ENCODE results near the gene SLC2A4. TPM values are rescaled to one million over a fixed set of nuclear protein-coding genes. Genes with fewer than 3 reads are reported as not detected.
A peak's percentile ranks its signal among the peaks of the same experiment; 100 is the strongest.

The SLC2A4 gene
- total RNA-seq, 1 donor from 2014 or later: 8.1 TPM

DNA sequence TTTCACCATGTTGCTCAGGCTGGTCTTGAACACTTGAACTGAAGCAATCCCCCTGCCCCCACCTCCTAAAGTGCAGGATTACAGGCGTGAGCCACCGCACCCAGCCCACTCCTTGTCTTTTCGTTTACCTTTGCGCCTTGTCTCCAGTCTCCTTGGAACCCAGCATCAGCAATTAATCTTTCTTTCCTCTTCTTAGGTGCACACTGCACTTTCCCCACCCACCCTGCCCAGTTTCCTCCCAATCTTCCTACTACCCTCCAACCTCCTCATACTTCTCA, 17.8 kb upstream of the SLC2A4 start:
- DNase-seq (ENCODE audit: low spot score): no peak

DNA sequence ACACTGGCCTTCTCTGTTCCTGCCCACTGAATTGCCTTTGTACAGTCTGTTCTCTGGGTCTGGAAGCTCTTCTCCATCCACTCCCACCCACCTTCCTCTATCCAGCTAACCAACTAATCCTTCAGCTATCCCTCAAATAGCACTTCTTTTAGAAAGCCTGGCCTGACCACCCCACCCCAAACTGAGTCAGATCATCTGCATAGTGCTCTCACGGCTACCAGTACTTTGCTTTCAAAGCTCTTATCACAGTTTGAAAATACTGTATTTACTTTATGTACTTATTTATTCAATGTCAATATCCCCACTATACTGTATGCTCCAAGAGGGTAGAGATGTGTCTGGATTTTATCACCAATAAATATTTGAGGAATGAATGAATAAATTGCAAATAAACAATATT, 14.7 kb upstream of the SLC2A4 start:
- DNase-seq (ENCODE audit: low spot score): no peak

DNA sequence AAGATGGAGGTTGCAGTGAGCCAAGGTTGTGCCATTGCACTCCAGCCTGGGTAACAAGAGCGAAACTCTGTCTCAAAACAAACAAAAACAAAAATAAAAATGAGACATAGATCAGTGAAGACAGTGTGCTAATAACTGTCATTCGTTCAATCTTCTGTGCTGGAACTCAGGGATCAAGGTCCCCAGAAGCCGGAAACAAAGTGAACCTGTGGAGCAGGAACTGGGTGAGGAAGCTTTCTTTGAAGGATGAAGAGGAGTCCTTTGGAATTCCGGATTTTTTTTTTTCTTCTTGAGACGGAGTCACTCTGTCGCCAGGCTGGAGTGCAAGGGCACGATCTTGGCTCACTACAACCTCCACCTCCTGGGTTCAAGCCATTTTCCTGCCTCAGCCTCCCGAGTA, 2.1 kb upstream of the SLC2A4 start:
- DNase-seq (ENCODE audit: low spot score): no peak

DNA sequence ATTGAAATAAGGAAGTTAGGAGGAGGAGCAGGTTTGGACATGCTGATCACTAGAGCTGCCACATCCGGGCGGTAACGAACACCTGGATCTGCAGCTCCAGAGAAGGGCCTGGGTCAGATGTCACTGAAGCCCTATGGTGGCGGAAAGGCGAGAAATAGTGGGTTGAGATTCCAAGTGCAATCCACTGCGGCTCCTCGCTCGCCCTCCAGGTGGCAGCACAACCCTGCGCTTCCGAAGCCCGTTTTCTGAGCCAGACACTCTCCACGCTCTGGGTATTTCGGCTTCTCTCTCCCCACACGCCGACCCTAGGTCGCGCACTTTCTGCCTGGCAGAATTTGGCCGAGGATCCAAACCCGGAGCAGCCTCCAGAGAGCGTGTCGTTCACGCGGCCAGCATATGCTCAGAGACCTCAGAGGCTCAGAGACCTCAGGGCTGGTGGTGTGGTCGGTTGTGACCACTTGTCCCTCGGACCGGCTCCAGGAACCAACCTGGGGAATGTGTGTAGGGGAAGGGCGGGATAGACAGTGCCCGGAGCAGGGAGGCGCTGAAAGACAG, 922 bp upstream of the SLC2A4 start:
- DNase-seq (ENCODE audit: low spot score): no peak

DNA sequence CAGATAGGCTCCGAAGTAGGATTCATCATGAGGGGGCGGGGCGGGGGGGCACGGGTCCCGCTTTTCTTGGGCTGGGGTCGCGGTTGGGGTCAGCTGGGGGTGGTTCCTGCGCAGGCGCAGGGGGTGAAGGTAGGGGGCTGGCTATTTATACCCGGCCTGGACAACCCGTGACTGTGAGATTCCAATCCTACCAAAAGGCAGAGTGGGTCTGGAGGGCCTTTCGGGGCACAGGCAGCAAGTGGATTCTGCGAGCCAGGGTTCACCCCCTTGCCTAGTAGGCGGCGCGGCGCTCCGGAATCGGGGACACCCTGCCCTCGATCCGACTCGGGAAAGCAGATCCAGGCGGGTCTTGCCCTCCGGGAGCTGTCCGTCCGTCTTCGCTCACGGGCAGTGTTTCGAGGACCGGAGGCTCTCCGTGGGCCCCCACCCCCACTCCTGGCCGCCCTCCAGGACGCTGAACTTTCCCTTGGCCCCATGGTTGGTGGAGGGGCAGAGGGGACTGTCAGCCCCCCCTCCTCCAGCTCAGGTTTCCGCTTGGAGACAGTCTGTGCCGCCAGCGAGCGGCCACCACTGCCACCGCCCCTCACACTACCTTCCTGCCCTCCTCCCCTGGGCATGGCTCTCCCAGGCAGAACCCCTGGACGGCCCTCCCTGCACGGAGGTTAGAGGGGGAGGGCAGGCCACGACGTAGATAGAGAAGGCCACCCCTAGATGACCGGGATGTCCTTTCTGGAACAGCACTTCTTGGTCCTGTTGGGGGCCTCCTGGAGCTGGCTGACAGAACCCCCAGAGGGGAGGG, 634 bp downstream of the SLC2A4 start:
- DNase-seq (ENCODE audit: low spot score): no peak

DNA sequence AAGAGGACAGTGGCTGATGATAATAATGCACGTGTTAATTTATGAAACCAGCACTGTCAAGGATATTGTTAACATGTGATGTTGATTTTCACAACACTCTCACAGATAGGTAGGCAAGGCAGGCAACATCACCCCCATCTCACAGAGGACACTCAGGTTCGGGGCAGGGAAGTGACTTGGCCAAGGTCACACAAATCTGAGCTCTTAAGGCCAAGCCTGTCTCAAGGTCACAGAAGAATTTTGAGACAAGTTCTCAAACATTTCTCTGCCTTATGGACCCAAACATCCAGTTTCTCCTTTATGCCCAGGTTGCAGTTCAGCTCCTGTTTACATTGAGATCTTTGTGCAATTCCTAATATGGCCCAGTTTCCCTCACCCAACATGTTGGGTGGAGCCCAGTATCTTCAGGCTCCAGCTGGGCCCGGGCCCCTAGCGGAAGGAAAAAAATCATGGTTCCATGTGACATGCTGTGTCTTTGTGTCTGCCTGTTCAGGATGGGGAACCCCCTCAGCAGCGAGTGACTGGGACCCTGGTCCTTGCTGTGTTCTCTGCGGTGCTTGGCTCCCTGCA, 1.3 kb downstream of the SLC2A4 start:
- DNase-seq (ENCODE audit: low spot score): no peak

DNA sequence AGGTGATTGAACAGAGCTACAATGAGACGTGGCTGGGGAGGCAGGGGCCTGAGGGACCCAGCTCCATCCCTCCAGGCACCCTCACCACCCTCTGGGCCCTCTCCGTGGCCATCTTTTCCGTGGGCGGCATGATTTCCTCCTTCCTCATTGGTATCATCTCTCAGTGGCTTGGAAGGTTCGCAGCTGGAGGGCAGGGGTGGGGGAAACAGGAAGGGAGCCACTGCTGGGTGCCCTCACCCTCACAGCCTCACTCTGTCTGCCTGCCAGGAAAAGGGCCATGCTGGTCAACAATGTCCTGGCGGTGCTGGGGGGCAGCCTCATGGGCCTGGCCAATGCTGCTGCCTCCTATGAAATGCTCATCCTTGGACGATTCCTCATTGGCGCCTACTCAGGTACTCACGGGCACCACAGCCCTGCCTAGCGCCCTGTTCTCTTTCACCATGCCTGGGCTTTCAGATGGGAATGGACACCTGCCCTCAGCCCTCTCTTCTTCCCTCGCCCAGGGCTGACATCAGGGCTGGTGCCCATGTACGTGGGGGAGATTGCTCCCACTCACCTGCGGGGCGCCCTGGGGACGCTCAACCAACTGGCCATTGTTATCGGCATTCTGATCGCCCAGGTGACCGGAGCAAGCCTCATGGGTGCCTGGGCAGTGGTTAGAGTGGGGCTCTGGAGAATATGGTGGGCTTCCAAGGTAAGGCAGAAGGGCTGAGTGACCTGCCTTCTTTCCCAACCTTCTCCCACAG, 2.1 kb downstream of the SLC2A4 start:
- no peak for DNase-seq (ENCODE audit: low spot score)

DNA sequence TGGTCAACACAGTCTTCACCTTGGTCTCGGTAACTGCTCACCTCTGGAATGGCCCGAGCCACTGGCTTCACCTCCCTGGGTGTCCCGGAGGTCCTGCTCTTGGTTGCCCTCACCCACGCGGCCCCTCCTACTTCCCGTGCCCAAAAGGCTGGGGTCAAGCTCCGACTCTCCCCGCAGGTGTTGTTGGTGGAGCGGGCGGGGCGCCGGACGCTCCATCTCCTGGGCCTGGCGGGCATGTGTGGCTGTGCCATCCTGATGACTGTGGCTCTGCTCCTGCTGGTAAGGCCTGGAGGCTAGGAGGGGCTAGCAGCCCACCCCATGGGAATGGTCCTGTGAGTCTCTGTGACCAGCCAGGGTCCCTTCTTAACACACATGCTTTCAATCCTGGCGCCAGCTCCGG, 3.4 kb downstream of the SLC2A4 start:
- no peak for DNase-seq (ENCODE audit: low spot score)

DNA sequence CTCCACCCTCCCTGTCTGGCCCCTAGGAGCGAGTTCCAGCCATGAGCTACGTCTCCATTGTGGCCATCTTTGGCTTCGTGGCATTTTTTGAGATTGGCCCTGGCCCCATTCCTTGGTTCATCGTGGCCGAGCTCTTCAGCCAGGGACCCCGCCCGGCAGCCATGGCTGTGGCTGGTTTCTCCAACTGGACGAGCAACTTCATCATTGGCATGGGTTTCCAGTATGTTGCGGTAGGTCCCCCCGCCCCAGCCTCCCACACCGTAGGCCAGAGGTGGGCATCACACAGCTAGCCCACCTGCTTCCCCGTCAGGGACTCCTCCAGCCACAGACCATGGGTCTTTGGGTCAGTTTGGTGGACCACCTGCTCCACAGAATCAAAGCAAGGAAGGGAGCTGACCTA, 4.2 kb downstream of the SLC2A4 start:
- DNase-seq (ENCODE audit: low spot score): no peak

DNA sequence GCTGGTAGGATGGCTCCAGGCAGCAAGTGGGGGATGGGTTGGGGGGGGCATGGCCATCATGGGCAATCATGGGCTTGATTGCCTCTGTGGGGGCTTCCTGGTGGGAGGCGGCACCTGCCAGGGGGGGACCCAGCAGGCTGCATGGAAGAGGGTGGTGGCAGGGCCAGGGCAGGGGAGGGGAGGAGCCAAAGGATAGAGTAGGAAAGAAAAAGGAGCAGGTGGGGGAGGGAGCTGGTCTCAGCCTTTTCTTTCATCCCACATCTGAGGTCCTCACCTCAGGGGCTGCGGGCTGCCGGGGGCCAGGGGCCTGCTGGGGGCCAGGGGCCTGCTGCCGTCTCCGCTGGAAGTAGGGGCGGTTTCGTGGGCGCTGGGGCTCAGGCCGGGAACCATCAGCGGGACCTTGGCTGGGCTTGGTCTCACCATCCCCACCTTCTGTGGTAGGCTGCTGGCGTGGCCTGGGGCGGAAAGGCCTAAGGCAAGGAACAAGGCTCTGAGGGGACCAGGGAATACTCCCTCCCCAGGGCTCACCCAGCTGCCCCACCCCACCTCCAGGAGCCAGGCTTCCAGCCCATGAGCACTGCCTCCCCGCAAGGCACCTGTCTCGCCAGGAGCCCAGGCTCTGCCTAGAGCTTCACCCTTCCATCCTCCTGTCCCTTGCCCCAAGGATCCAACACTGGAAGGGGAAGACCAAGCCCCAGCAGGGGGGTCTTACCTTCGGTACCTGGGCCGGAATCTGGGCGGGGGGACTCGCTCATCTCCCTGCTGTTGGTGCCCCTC, 7.9 kb downstream of the SLC2A4 start:
- no peak for DNase-seq (ENCODE audit: low spot score)

DNA sequence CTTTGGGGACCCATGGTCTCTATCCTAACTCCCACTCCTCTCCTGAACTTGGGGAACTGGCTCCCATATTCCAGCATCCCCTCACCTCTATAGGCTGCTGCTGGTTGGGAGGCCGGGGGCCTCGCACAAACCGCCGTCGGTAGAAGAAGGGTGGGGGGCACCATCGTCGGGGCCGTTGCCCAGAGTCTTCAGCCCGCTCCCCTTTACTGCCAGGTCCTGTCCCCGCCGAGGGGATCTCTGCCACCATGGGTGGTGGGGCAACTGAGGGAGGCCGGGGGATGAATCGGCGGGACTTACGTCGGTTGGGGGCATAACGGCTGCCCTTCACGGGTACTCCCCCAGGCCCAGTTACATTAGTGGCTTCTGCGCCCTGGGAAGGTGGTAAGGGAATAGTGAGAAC, 8.6 kb downstream of the SLC2A4 start:
- no peak for DNase-seq (ENCODE audit: low spot score)

DNA sequence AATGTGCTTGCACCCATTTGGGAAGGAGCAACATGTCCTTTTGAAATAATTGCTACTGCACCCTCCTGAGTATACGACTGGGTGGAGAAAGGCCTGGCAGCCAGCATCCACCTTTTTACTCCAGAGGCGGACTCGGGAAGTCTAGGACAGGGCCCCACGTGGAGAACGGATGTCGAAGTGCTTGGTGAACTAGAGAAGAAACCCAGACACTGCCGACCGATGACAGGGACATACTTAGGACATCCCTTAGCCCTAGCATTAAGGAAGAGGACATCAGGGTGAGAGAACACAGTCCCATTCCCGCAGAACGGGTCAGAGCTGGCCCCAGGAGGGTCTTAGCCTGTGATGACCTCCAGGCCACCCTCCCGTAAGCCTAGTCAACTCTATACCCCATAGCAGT, 9.2 kb downstream of the SLC2A4 start:
- no peak for DNase-seq (ENCODE audit: low spot score)

DNA sequence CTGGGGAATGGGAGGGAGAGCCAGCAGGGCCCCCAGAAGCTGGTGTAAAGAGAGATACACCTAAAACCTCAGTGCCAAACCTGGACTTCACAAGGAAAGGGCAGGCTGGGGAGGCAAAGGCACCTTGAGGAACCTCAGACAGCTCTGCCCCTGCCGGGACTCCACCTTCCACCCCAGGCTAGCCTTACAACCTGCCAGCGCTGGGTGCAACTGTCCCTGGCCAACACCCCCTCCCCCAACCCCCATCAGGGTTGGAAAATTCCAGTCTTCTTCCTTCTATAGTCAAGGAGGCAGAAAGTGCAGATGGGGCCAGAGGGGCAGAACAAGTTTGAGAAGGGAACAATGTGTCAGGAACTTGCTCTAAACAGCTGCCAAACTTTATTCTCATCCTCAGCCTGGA, 10.7 kb downstream of the SLC2A4 start:
- DNase-seq (ENCODE audit: low spot score): no peak

DNA sequence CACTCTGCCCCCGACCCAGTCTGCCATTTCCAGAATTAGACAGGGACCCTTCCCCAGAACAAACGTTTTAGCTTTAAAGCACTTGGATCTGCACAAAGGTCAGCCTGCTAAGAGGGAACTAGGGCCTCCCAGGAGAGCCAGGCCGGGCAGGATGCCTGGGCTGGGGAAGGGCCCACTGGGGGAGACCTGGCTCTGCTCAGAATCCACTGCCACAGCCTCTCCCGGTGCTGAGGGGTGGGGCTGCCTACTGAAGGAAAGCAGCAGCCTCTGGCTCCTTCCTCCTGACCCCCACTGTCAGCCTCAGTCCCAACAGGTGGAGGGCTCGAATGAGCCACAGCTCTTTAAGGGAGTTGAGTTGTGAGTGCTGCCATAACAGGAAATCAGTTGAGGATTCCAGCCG, 11.2 kb downstream of the SLC2A4 start:
- no peak for DNase-seq (ENCODE audit: low spot score)

DNA sequence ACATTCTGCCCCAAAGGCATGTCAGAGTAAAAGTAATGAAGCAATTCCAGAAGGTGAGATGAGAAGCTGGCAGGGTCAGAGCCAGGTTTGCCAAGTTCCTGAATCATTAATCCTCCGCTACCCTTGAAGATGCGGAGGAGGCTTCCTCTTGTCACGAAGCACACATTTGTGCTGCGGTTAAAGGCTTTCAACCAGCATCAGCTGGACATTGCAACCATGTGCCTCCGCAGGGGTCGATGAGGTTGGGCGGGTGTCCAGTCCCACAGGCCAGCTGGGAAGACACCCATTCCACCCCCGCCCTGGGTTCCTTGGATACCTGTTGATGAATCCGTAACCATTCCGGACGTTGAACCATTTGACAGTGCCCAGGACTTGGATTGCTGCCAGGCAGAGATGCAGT, 11.6 kb downstream of the SLC2A4 start:
- no peak for DNase-seq (ENCODE audit: low spot score)

DNA sequence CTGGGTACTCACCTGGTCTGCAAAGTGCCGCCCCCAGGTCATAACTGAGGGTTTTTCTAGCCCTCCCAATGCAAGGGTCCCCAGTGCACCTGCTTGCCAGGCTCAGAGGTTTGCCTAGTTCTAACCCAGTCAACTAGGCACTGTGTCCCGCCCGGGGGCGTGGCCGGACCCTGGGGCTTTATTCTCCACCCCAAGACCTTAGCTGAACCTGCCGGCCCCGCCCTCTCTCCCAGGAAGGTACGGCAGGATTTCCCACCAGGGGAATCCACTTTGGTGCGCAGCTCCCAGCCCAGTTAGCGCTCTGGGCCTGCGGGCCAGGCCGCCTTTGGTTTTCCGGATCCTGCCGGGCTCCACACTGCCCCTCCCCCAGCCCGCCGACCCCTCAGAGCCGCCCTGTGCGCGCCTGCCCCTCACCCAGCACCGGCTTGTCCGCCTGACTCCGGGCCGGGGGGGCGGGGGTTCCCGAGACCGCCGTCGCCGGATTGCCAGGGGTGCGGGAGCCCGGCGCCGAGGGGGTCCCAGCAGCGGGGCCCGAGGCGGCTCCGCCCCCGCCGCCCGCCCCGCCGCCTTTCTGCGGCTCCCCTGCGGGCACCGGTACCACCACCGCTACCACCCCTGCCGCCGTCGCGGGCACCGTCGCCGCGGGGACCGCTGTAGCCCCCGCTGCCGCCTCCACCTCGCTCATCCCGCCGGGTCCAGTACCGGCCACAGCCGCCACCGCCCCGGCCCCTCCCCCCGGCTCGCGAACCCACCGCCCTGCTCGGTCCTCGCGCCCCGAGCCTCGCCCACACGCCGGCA, 12.5 kb downstream of the SLC2A4 start:
- no peak for DNase-seq (ENCODE audit: low spot score)

DNA sequence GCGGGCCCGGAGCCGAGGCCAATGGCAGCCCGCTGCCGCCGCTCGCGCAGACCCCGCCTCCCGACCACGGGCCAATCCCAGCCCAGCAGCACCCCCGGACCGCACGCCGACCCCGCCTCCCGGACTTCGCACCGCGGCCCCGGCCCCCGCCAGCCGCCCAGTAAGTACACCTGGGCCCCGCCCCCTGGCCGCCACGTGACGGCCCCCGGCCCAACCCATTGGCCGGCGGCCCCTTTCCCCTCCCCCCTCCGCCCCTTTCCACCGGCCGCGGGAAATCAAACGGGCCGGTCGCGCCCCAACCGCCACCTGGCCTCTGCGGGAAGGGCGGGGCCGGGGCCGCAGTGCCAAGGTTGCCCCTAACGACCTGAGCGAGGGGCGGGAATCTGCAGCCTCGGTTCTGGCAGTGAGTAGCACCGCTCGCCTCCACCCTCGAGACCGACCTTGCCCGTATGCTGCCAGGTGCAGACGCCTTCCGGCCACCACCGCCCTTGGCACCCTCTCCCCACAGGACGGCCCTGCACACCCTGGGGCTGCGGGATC, 13.2 kb downstream of the SLC2A4 start, which contains the start of gene YBX2:
Gene YBX2, minus strand, starts transcription at position 26 of the 540 bp plus-strand sequence. CDS start 139 bp downstream, outside the sequence.
- no peak for DNase-seq (ENCODE audit: low spot score)

DNA sequence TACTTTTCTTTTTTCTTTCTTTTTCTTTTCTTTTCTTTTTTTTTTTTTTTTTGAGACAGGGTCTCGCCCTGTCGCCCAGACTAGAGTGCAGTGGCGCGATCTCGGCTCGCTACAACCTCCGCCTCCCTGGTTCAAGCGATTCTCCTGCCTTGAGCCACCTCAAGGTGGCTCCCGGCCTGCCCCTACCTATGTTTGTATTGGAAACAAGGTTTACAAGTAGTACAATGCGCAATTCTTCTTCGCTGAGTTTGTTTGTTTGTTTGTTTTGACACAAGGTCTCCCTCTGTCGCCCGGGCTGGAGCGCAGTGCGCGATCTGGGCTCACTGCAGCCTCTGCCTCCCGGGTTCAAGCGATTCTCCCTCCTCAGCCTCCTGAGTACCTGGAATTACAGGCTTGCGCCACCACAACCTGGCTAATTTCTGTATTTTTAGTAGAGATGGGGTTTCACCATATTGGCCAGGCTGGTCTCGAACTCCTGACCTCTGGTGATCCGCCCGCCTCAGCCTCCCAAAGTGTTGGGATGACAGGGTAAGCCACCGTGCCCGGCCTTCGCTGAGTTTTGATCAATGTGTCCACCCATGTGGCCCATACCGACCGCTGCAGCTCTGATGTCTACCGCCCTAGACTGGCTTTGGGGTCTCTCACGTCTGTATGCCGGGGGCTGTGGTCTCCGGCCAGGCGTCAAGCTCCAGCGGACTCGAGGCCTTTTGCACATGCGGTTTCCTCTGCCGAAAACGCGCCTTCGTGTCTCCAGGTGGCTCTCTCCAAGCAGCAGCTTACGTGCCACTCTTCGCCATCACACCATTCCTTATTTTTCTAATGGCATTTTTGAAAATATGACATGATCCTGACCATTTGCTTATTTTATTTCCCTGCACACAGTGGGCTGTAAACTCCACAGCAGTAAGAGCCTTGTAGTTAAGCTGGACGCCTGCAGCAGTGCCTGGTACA, 14.0 kb downstream of the SLC2A4 start:
- no peak for DNase-seq (ENCODE audit: low spot score)

DNA sequence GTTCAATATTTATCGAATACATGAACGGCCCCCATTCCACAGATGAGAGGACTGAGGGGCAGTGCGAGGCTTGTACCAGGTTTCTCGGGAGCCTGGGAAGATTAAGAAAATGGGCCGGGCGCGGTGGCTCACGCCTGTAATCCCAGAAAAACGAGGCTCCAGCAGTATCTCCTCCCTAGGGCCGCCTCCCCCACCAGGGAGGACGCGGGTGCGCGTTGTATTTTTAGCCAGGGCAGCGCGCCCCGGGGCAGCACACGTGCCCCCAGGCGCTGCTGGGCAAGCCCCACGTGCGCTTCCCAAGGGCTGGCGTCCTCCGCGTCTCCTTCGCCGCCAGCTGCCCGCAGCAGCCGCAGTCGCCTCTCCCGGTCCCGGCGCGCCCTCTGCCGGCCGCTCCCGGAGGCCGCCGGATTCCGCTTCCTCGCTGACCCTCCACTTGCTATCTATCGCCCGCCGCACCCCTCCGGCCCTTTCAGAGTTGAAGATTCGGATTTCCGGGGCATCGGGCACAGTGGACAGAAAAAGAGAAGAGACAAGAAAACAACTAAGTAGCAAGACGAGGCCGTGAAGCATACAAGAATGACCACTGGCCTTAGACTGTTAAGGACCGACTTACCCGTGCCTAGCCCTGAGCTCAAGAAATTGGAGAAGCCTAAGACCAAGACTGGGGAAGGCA, 14.8 kb downstream of the SLC2A4 start:
- DNase-seq (ENCODE audit: low spot score): peak; percentile 94

Data from mesenteric fat pad (tissue), 1 donor.